ENCODE data around the gene ARHGAP21. TPM values are rescaled to one million over a fixed set of nuclear protein-coding genes. Genes with fewer than 3 reads are reported as not detected.

Gene ARHGAP21
- total and polyA plus RNA-seq, 3 donors from 2014 or later: 44.3 to 69.2 (median 66.9) TPM

DNA sequence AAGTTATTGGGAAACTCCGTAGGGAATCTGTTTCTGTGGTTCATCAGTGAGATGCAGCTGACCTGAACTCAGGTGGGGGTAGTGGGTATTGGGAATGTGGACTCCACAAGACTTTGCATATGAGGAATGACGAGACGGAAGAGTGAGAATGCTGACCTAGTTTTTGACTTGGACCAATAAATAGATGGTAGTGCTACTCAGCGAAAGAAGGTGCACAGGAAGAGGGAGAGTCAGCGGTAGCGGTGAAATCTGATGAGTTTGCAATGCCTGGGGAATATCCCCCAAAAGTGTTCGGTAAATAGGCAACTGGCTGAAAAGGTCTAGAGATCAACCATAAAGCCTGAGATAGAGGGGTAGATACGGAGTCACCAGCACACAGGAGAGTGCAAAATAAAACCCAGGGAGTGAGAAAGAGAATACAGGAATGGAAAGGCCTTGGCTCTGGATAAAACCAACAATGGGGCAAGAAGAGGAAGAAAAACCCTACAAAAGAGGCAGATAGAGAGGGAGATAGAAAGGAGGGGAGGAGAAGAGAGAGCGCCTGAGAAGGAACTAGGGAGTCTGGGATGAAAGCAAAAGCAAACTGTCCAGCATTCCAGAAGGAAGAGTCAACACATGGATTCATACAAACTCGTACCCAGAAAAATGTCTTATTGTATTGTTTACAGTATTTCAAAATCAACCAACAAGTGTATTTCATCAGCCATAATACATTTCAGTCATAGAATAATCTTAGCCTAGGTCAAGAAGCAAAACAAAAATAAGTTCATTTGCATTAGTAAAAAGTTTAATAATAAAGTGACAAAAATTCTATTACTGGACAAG is 5.4 kb downstream of the ARHGAP21 start:
- H3K27ac ChIP-seq: no peak overlapping the region
- 86 to 88% methylated on average over 10 of the region's 10 CpGs for WGBS, 2 donors

DNA sequence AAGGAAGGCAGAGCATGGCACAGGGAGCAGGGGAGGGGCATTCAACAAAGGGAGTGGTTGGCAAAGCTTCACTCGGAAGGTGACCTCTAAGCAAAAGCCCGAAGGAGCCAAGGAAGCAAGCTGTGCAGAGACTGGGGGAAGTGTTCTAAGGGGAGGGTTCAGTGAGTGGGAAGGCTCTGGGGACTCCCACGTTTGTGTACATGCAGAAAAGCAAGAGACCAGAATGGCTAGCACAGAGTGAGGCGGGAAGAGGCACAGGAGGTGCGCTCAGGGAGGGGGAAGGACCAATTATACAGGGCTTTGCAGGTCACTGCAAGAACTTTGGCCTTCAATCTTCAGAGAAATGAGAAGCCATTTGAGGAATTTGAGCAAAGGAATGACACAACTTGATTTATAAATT is 7.4 kb downstream of the ARHGAP21 start:
- intact Hi-C loops (cut with DNase I; ENCODE audit: low total_unique reads): no loop called here
- WGBS, 2 donors: 46 to 48% methylated on average over 5 of the region's 5 CpGs
- H3K27me3 ChIP-seq: no peaks in the 10 kb centered on the region
- H3K9me3 ChIP-seq: no peaks in the 10 kb centered on the region
- DNase-seq: no peak
- no peaks in the 10 kb centered on the region for H3K36me3 ChIP-seq (ENCODE audit: low read depth, missing control alignments)
- TF ChIP-seq, protein P1, sequence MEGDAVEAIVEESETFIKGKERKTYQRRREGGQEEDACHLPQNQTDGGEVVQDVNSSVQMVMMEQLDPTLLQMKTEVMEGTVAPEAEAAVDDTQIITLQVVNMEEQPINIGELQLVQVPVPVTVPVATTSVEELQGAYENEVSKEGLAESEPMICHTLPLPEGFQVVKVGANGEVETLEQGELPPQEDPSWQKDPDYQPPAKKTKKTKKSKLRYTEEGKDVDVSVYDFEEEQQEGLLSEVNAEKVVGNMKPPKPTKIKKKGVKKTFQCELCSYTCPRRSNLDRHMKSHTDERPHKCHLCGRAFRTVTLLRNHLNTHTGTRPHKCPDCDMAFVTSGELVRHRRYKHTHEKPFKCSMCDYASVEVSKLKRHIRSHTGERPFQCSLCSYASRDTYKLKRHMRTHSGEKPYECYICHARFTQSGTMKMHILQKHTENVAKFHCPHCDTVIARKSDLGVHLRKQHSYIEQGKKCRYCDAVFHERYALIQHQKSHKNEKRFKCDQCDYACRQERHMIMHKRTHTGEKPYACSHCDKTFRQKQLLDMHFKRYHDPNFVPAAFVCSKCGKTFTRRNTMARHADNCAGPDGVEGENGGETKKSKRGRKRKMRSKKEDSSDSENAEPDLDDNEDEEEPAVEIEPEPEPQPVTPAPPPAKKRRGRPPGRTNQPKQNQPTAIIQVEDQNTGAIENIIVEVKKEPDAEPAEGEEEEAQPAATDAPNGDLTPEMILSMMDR (IDR thresholded peaks at IDR 0.05): no peak
- no peak for TF ChIP-seq POLR2A (IDR thresholded peaks at IDR 0.05)
- no peak overlapping the region for H3K27ac ChIP-seq
- no peak overlapping the region for H3K4me3 ChIP-seq
- H3K4me1 ChIP-seq: peaks cover 5% of the 10 kb centered on the region

More for the DNA sequence above, 5.4 kb downstream of the ARHGAP21 start:
- Histone ChIP-seq H3K4me1 (peaks cover 9% of the 10 kb centered on the region), H3K36me3 (ENCODE audit: low read depth, missing control alignments) (no peaks in the 10 kb centered on the region), H3K9me3 (no peaks in the 10 kb centered on the region), H3K4me3 (no peak overlapping the region), H3K27me3 (no peaks in the 10 kb centered on the region)
- intact Hi-C loops (cut with DNase I; ENCODE audit: low total_unique reads): no loop called here
- DNase-seq: no peak
- TF ChIP-seq, protein P1 (IDR thresholded peaks at IDR 0.05): no peak
- TF ChIP-seq POLR2A (IDR thresholded peaks at IDR 0.05): no peak

DNA sequence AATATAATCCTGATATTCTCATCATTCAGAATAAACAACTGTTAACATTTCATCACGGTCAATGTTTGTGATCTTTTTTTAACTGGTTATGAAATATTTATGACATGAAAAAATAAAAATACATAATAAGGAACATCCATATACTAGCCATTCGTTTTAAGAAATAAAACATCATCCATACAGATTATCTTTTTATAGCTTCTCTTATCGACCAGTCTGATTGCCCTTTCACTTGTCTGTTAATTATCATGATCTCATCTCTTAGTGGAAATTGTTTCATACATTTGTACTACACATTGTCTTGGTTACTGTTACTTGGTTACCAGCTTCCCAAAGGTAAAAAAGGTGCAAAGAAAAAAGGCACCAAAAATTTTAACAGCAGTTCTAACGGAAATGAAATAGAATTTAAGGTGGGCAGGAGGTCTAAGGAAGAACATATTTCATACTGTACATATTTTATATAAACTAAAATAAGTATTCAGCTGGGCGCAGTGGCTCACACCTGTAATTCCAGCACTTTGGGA is 8.4 kb downstream of the ARHGAP21 start:
- WGBS, 2 donors: 71 to 77% methylated on average over 5 of the region's 5 CpGs
- H3K4me1 ChIP-seq: peaks cover 5% of the 10 kb centered on the region
- no peaks in the 10 kb centered on the region for H3K27me3 ChIP-seq
- H3K36me3 ChIP-seq (ENCODE audit: low read depth, missing control alignments): no peaks in the 10 kb centered on the region
- no peak overlapping the region for H3K27ac ChIP-seq
- intact Hi-C loops (cut with DNase I; ENCODE audit: low total_unique reads): no loop called here
- no peaks in the 10 kb centered on the region for H3K9me3 ChIP-seq
- no peak for TF ChIP-seq POLR2A (IDR thresholded peaks at IDR 0.05)
- TF ChIP-seq, protein P1 (IDR thresholded peaks at IDR 0.05): no peak
- no peak overlapping the region for H3K4me3 ChIP-seq
- DNase-seq: no peak

DNA sequence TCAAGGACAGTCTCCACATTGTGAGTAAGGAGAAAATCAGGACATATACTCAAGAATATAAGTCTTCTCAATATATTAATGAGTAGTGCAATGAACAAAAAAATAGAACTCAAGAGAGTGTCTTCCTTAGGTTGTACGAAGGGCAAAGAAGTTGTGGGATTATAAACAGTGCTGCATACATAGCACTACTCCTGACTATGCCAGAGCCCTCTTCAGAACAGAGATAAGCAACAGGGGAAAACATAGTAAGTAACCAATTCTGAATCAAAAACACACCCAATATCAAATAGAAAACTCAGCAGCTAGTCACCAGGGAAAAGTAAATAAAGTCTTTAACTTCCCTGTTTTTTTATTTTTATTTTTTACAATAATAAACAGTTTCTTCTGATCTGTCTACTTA is 10.6 kb downstream of the ARHGAP21 start:
- intact Hi-C loops (cut with DNase I; ENCODE audit: low total_unique reads): no loop called here
- Histone ChIP-seq H3K27me3 (no peaks in the 10 kb centered on the region), H3K4me1 (peaks cover 5% of the 10 kb centered on the region), H3K36me3 (ENCODE audit: low read depth, missing control alignments) (no peaks in the 10 kb centered on the region), H3K27ac (no peak overlapping the region), H3K4me3 (no peak overlapping the region), H3K9me3 (no peaks in the 10 kb centered on the region)
- TF ChIP-seq, protein P1 (IDR thresholded peaks at IDR 0.05): no peak
- no peak for TF ChIP-seq POLR2A (IDR thresholded peaks at IDR 0.05)
- 40 to 72% methylated on average over 1 of the region's 1 CpG for WGBS, 2 donors
- DNase-seq: no peak

Data from testis (tissue), 3 donors.